ENCODE results near the gene NOL12.

DNA sequence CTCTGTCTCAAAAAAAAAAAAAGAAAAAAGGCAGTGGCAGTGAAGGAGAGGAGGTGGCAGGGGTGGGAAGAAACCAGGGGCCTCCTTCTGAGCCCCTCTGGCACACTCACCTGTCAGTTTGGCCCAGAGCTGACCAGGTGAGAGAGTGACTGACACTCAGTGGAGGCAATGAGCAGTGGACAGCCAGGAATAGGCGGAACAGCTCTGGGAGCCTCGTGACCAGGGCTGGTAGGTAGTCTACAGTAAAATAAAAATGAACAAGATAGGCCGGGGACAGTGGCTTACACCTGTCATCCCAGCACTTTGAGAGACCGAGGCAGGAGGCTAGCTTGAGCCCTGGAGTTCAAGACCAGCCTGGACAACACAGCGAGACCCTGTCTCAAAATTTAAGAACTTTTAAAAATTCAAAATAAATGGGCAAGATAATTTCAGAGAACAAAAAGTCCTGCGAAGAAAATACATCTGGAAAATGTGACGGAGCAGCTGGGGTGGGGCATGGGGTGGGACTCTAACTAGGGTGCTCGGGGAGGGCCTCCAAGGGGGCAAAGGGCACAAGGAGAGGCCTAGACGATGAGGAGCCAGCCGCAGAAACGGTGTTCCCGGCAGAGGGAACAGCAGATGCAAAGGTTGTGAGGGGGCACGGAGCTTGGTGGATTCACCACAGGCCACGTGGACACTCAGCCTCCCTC is 31.4 kb upstream of the NOL12 start:
- TF ChIP-seq POLR2A (IDR thresholded peaks at IDR 0.05) = no peak
- no peak for TF ChIP-seq POLR2AphosphoS5 (IDR thresholded peaks at IDR 0.05)

Data from spleen (tissue), 3 donors.